CD4-positive, alpha-beta T cell treated with Interleukin-15 for 4 hours (primary cell): ENCODE measurements around the gene RPL27A.
A peak's percentile ranks its signal among the peaks of the same experiment; 100 is the strongest.

Source experiments
- DNase-seq: peaks from one replicate; pipeline ENCODE4 v3.0.0-alpha.2; 2020; ENCODE audit warnings: low spot score

RPL27A gene

GRCh38 chr11:8674859-8675258, 7.7 kb upstream of the RPL27A start:
- no peak for DNase-seq

DNA sequence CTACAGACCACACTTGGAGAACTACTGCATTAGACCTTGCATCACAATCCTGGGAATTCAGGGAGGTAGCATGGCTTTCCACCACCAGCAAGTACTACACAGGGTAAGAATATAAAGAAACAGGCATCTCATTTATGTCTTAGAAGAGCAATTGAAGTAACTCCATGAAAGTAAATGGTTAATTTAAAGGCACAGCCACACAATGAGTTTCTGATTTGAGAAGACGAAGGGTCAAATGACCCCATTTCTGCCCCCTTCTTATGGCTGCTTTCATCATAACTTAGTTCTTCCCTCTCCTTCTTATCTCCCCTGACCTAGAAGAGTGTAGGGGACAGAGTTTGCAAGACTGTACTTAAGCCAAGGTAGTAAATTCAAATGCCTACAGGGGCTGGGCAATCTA, 6.1 kb upstream of the RPL27A start:
- no peak for DNase-seq

DNA sequence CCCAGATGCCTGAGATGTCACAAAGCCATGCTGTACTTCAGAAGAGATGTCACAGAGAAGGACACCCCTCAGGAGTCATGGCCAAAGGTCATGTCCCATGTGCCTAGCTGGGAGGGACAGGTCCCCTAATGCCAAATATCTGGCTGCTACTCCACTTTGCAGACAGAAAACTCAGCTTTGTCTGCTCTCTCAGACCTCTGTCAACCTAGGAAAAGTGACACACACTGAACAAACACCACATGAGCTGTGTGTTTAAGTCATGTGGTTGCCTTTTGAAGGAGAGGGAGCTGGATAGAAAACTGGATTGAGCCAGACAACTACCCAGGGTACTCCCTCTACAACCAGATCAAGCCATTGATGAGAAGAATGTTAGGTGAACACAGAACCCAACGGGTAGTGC, 3.6 kb upstream of the RPL27A start:
- DNase-seq, result no peak

DNA sequence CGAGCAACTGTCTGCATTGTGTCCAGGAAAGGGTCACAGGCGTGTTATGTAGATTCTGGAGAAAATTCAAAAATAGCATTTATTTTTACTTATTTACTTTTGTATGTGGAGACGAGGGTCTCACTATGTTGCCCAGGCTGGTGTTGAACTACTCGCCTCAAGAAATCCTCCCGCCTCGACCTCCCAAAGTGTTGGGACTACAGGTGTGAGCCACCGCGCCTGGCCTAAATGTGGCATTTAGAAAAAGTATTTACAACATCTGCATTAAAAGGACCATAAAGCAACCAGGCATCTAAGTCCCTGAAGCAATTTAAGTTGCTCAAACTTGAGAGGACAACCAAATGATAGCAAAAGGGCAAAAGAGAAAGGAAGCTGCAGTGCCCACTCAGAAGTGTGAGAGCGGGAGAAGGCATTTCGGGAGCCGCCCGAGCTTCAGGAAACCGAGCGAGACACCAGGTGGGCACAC, 722 bp upstream of the RPL27A start:
- DNase-seq, result no peak

DNA sequence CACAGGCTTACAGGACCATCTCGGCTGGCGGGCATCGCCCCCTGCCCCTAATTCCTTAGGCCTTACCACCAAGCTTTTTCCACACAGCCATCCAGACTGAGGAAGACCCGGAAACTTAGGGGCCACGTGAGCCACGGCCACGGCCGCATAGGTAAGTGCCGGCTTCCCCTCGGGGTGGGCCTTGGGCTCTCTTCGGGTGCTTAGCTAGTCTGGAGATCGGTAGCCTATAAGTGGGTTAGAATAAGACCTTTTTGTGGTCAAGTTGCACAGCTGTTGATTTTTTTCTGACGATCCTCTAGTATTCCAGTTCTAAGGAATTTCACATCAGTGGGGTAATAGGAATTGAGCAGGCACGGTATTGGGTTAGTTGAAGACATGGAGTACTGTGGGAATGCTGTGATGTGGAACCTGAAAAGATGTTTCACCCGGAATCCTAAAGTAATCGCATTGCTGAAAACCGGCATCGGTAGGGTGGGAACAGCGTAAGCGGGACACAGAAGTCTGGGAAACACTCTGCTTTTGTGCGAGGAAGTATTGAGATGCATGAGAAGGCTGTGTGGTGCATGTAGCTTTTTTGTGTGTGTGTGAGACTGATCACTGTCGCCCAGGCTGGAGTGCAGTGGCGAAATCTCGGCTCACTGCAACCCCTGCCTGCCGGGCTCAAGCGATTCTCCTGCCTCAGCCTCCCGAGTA, 669 bp downstream of the RPL27A start:
- DNase-seq, result no peak

- DNase-seq, result no peak
Observed at GRCh38 chr11:8684600-8685290, 2.2 kb downstream of the RPL27A start.

- DNase-seq, result no peak
Observed at GRCh38 chr11:8685306-8685705, 2.7 kb downstream of the RPL27A start.

DNA sequence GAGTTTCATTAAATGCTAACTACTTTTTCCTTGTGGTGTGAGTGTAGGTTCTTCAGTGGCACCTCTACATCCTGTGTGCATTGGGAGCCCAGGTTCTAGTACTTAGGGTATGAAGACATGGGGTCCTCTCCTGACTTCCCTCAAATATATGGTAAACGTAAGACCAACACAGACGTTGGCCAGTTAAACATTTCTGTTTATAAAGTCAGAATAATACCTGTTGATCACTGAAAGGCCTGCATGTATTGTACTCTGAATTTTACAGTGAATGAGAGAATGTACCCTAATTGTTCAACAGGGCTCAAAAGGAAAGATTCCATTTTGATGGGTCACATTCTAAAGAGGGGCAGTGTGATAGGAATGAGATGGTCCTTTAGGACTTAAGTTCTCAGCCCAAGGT, 3.2 kb downstream of the RPL27A start:
- no peak for DNase-seq

DNA sequence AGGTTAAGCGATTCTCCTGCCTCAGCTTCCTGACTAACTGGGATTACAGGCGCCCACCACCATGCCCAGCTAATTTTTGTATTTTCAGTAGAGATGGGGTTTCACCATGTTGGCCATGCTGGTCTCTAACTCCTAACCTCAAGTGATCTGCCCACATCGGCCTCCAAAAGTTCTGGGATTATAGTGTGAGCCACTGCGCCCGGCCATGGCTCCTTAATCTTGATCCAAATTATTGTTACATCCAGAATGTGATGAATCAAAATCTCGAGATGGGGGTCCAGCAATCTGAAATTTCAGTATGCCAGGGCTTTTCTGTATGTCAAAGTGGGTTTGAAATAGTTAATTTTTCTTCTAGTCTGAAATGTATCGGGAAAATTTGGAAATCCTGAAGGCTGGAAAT, 3.7 kb downstream of the RPL27A start:
- DNase-seq, result no peak

GRCh38 chr11:8688414-8689362, 6.1 kb downstream of the RPL27A start:
- DNase-seq, result peak; percentile 85

DNA sequence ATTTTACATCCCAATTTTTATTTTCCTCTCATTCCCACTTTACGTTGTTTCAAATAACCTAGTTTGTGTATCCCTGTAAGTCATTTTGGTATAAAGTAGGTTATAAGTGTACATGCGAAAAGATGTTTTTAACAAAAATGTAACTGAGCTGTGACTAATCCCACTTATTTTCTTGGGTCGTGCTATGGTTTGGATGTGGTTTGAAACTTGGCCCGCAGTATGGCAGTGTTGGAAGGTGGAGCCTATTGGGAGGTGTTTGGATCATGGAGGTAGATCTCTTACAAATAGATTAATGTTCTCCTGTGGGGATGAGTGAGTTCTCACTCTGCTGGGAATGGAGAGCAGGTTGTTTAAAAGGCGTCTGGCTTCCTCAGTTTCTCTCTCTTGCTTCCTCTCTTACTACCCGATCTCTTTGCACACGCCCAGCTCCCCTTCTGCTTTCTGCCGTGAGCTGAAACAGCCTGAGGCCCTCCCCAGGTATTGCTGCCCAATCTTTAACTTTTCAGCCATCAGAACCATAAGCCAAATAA, 7.2 kb downstream of the RPL27A start:
- DNase-seq, result no peak

- no peak for DNase-seq
Observed at GRCh38 chr11:8690374-8691342, 8.1 kb downstream of the RPL27A start.

- no peak for DNase-seq
Observed at GRCh38 chr11:8691601-8692000, 9.0 kb downstream of the RPL27A start.

DNA sequence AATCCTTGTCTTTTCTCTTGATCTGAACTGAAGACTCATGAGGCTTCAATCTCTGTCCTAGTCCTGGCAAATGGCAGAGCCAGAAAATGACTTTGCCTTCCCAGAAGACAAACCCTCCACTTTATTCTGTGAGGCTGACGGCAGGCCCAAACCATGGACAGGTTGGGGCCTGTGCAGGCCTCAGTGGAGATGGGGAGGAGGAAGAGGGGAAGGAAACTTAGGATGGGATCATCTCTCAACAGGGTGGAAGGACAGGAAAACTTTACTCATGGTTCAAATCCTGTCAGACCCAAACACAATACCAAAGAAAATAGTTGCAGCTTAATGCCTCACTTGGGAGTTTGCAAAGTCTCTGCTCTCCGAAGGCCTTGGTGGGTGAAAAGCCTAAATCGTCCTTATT, 9.8 kb downstream of the RPL27A start:
- no peak for DNase-seq

DNA sequence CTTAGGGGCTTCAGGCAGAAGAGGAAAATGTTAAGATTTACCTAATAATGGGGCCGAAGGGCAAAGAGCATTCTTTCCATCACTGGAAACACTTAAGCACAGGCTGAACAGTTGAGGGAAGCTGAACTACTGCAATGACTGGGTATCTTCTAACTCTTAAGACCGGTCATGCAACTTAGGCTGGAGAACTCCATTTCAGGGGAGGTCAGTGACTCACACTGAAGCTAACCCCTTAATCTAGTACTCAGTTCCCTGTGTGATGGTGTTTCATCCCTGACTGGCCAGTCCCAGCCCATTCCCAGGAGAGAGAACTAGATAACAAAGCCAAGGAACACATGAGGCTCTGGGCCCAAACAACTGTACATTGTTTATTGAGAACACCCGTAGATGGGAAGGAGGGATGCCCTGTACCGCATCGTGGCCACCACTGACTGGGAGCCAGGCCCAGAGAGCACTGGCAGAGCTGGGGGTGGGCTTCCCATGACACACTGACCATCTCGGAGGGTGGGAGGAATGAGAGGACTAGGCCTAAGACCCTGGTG, 10.5 kb downstream of the RPL27A start:
- no peak for DNase-seq

GRCh38 chr11:8693555-8693954, 11.0 kb downstream of the RPL27A start:
- DNase-seq, result no peak

DNA sequence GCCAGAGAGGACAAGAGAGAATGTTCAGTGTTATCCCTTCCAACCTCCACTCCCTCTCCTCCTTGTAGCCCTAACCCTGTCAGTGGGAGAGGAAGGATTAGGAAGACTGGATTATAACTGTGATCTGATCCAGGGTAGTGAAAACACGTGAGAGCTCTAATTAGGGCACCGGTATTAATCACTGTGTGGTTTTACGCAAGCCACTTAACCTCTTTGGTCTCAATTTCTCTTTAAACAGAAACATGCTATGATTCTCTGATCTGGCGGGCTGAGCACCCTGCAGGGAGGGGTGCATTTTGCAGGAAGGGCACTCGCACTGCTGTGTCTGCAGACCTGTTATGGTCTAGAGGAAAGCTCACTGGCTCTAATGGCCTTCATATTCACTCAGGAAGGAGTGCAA, 11.5 kb downstream of the RPL27A start:
- DNase-seq, result no peak

DNA sequence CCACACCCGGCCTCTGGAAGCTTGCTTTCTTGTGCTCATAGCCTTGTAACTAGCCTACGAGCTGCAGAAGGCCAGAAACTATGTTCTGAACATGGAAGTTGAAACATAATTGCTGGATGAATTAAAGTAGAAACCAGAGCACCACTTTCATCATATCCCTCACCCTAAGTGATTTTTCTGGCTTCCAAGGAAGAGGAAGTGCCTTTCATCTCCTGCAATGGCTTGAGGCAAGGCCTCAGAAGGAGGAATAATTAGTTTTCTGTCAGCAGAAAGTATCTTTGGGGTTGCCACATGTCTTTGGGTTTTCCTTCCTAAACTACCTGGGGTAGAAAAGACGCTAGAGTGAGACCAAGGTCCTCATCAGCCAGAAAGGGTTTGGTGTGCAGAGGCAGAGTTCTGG, 14.5 kb downstream of the RPL27A start:
- DNase-seq, result no peak

GRCh38 chr11:8698379-8698851, 15.8 kb downstream of the RPL27A start:
- DNase-seq, result no peak

DNA sequence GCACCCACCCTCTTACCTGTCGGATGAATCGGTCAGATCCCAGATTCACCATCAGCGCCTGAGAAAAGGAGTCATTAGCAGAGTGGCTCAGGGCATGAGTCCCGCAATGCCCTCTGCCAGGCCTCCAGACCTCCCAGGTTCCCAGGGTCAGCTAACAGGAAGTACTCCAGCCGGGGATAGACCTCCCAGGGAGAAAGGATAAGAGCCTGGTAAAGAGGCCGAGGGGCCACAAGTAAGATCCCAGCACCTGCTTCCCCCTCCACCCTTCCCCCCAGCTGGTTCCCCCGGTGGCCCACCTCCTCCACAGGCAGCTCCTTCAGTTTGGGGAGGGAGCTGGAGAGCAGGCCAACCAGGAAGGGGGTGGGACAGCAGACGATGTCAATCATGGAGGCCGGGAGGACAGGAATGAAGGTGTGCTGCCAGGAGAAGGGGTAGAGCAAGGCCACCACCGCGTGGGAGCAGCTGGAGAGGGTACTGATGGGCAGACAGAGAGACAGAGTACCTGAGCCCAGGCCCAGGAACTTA, 16.4 kb downstream of the RPL27A start:
- DNase-seq, result no peak

- no peak for DNase-seq
Observed at GRCh38 chr11:8699903-8700302, 17.3 kb downstream of the RPL27A start.
